ENCODE results near the gene KRTAP13-2. TPM values are rescaled to one million over a fixed set of nuclear protein-coding genes. Genes with fewer than 3 reads are reported as not detected.

The KRTAP13-2 gene
- total RNA-seq, 2 experiments from 2014 or later: not detected

DNA sequence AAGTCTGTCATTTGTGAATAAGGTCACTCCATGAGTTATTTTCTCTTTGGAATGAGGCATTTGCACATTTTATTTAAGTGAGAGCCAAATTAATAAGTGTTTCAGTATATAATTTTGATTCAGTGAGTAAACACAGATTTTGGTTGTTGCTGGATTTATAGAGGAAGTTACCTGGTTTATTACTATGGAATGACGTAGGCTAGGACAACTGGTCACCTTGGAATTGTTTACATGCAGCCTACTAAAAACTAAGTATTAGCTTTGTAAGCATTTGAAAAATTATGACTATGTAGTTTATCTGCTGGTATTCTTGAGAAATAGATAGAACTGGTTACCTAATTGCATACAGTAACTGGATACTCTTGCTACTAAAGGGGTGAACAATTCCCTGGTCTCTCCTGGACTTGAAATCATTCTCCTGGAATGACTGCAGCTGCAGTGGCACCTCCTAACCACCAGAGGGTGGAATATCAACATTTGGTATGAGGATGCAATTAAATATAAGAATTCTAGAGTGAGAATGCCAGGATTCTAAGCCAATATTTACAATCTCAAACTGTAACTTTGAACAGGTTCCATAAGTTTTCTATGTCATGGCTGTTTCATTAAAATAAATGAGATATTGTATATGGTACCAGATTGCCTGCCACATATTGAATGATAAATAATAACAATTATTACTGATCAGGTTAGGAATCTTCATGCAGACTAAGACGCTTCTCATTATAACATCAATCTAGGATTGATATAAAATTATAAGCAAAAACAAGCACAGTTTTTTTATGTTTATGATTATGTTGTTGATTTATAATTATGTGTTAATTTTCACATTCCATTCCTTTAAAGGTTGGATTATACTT, 31.1 kb downstream of the KRTAP13-2 start:
- ATAC-seq (no peak), DNase-seq (peak; percentile 40)
- Mint-ChIP-seq H3K4me1 (no peaks in the 10 kb centered on the region), H3K27me3 (no peaks in the 10 kb centered on the region), H3K9me3 (ENCODE audit: low read depth) (no peaks in the 10 kb centered on the region), H3K4me3 (no peak overlapping the region), H3K27ac (no peak overlapping the region), H3K36me3 (no peaks in the 10 kb centered on the region)
- CTCF ChIA-PET: interaction anchor here (1.2 to 1.5 kb wide), 2 partner anchors 9 to 15 kb away, joined by 3 to 4 read pairs; no protein-coding TSS in a partner anchor

DNA sequence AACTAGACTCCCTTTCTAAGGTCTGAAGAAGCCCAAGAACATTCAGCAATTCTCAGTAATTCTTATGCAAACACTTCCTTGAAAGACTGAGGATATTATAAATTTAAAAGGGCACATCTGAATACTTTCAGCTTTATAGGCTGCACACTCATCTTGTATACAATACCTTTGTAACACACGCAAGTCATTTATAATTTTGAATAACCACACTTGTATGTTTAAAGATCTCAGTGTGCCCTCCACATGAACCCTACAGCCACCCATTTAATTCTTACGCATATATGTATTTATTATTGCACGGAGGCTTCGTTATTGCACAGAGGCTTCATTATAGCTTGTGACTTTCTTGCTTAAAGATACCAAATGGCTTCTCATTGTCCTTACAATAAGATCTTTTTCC, 33.4 kb downstream of the KRTAP13-2 start:
- H3K9me3 Mint-ChIP-seq (ENCODE audit: low read depth): no peaks in the 10 kb centered on the region
- no peak for DNase-seq
- H3K4me1 Mint-ChIP-seq: no peaks in the 10 kb centered on the region
- CTCF ChIA-PET: interaction anchor here (0.7 kb wide), 2 partner anchors 122 to 1574 kb away, joined by 3 read pairs; no protein-coding TSS in a partner anchor
- no peaks in the 10 kb centered on the region for H3K27me3 Mint-ChIP-seq
- no peaks in the 10 kb centered on the region for H3K36me3 Mint-ChIP-seq
- H3K27ac Mint-ChIP-seq: no peak overlapping the region
- no peak overlapping the region for H3K4me3 Mint-ChIP-seq
- no peak for ATAC-seq

DNA sequence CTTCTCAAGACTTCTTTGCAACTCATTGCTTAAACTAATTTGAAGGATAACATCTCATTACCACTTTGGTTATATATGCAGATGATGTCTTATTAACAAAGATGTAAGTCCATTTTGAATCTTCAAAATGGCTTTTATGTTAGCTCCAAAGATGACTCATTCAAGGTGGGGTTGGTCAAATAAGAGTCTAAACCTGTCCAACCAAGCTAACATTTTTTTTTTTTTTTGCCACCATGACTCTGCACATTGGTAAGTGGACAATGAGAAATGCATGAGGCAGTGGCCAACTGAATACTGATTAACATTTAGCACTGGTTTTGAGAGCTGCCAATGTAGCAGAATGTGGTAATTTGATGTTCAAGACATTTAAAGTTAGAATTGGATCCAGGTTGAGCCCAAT, 34.3 kb downstream of the KRTAP13-2 start:
- CTCF ChIA-PET: no interaction called here
- Mint-ChIP-seq H3K9me3 (ENCODE audit: low read depth) (no peaks in the 10 kb centered on the region), H3K4me1 (no peaks in the 10 kb centered on the region), H3K27me3 (no peaks in the 10 kb centered on the region), H3K27ac (no peak overlapping the region), H3K36me3 (no peaks in the 10 kb centered on the region), H3K4me3 (no peak overlapping the region)
- ATAC-seq (no peak), DNase-seq (no peak)

DNA sequence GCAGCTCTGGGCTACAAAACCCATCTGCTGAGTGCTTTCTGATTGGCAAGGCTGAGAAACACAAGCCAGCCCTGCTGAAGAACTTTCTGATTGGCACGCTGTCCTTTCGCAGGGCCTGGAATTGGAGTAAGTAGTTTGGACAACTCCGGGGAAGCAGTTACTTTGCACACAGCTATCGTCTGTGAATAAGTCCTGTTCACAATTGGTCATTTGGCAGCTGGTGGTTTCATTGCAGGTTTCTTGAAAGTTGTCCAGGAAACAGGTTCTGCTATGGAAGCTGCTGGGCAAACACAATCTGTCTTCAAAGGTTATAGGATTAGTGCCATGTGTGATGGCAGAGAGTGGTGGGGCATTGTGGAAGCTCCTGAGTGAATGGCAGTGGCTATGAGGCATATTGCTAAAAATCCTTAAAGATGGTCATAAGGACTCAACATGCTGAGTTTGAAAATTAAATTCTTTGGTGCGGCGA, 34.8 kb downstream of the KRTAP13-2 start, which contains the start of gene KRTAP27-1:
TSS of gene KRTAP27-1 (minus strand) at position 419 of the 469 bp plus-strand sequence. CDS start at position 393, 26 bp downstream.
- DNase-seq: no peak
- no peaks in the 10 kb centered on the region for H3K9me3 Mint-ChIP-seq (ENCODE audit: low read depth)
- no peaks in the 10 kb centered on the region for H3K27me3 Mint-ChIP-seq
- no peak within 1 kb of the TSS for H3K27ac Mint-ChIP-seq
- no peaks in the 10 kb centered on the region for H3K36me3 Mint-ChIP-seq
- CTCF ChIA-PET: no interaction called here
- H3K4me1 Mint-ChIP-seq: no peaks in the 10 kb centered on the region
- no peak within 1 kb of the TSS for H3K4me3 Mint-ChIP-seq
- no peak for ATAC-seq

DNA sequence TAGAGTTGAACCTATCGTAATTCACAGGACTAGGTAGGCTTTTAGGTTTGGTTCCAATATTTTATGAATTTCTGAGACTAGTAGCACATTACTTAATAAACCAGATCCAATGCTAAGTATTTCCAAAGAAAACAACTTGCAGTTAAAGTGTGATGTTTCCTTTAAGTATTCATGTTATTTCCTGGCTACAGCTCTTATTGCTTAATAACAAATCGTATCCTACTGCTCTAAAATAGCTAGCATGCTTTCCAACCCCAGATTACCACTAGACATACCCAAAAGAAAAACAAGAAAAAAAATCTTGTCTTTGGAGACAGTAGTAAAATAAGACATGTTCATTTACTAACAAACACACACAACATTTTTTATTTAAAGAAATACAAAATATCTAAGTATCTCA, 35.5 kb downstream of the KRTAP13-2 start:
- CTCF ChIA-PET: no interaction called here
- no peaks in the 10 kb centered on the region for H3K4me1 Mint-ChIP-seq
- no peak overlapping the region for H3K4me3 Mint-ChIP-seq
- no peak overlapping the region for H3K27ac Mint-ChIP-seq
- no peaks in the 10 kb centered on the region for H3K36me3 Mint-ChIP-seq
- no peak for ATAC-seq
- H3K27me3 Mint-ChIP-seq: no peaks in the 10 kb centered on the region
- no peaks in the 10 kb centered on the region for H3K9me3 Mint-ChIP-seq (ENCODE audit: low read depth)
- no peak for DNase-seq

DNA sequence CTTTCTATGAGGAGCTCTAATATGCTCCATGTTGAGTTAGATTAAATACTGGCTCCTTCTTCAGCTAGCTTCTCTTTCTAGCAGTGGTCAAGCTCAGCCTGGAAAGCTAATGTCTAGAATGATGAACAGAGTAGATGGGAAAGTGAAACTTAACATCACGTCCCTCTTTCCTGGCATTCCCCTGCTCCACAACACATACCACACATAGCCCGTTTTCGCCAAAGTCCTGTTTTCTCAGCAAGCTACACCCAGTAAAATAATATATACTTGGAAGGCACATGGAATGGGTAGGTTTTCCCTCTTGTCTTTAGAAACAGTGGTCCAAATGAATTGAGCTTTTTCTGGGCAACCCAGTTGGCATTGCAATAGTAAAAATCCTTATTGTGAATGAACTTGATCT, 38.3 kb downstream of the KRTAP13-2 start:
- DNase-seq: no peak
- no peak overlapping the region for H3K27ac Mint-ChIP-seq
- no peaks in the 10 kb centered on the region for H3K36me3 Mint-ChIP-seq
- H3K27me3 Mint-ChIP-seq: no peaks in the 10 kb centered on the region
- H3K9me3 Mint-ChIP-seq (ENCODE audit: low read depth): no peaks in the 10 kb centered on the region
- no peak overlapping the region for H3K4me3 Mint-ChIP-seq
- no peaks in the 10 kb centered on the region for H3K4me1 Mint-ChIP-seq
- CTCF ChIA-PET: no interaction called here
- ATAC-seq: no peak

DNA sequence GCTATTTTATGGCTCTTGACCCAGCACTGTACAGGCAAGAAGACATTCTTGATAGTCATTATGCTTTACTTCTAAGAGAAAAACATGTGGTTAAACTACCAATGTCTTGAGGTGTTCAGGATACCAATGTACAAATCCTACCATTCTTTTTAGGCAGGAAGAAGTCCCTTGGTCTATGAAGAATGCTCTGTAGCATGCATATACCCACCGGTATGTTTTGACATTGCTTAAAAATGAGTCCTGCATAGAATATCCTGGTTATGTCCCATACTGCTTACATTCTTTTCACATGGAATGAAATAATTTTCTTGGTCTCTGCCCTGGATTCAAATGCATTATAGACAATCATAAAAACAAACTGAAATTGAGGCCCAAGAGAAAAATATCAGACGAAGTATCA, 39.4 kb downstream of the KRTAP13-2 start:
- ATAC-seq (no peak), DNase-seq (no peak)
- Mint-ChIP-seq H3K9me3 (ENCODE audit: low read depth) (no peaks in the 10 kb centered on the region), H3K4me1 (no peaks in the 10 kb centered on the region), H3K4me3 (no peak overlapping the region), H3K27me3 (no peaks in the 10 kb centered on the region), H3K36me3 (no peaks in the 10 kb centered on the region), H3K27ac (no peak overlapping the region)
- CTCF ChIA-PET: no interaction called here

DNA sequence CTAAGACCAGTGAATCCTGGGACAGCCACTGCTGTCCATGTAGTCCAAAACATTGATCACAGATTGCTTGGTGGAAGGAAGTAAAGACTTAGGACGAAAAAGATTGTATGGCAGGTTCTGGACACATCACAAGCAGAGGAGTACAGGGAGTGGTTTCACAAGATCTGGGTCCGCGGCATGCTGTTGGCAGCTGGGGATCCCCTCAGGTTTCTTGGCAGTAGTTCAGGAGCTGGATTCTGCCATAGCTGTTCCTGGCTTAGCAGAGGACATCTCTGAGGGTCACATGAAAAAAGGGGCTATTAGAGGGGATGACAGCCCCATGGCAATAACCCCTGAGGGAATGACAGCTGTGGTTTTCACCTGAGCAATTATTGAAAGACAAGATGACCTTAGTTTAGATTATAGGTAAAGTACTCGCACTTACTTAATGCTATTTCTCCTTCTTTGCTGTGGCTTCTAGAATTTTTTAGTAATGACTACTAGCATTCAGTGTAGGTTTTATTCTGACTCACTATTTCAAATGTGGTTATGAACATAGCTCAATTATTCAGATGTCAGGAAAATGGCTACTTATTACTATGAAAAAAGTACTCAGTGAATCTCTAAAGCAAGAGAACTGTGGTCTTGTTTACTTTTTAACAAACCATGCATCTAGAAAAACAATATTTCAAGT, 42.7 kb downstream of the KRTAP13-2 start:
- H3K4me1 Mint-ChIP-seq: no peaks in the 10 kb centered on the region
- no peak overlapping the region for H3K4me3 Mint-ChIP-seq
- no peaks in the 10 kb centered on the region for H3K27me3 Mint-ChIP-seq
- H3K9me3 Mint-ChIP-seq (ENCODE audit: low read depth): no peaks in the 10 kb centered on the region
- no peaks in the 10 kb centered on the region for H3K36me3 Mint-ChIP-seq
- DNase-seq (no peak), ATAC-seq (no peak)
- H3K27ac Mint-ChIP-seq: no peak overlapping the region
- CTCF ChIA-PET: no interaction called here

DNA sequence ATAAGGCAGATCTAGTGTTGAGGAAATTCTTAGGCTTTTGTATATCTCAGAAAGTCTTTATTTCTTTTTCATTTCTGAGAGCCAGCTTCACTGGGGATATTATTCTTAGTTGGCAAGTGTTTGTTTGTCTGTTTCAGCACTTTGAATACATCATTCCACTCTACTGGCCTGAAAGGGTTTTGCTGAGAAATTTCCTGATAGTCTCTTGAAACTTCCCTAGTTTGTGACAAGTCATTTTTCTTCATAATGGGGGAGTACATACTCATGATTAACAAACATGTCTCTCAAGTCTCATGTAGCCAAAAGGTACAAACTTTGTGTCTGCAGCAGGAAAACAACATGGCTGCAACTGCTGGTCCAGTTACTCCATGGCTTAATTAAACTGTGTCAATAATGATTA, 45.7 kb downstream of the KRTAP13-2 start:
- no peaks in the 10 kb centered on the region for H3K36me3 Mint-ChIP-seq
- H3K27me3 Mint-ChIP-seq: no peaks in the 10 kb centered on the region
- H3K4me3 Mint-ChIP-seq: no peak overlapping the region
- CTCF ChIA-PET: no interaction called here
- DNase-seq (no peak), ATAC-seq (no peak)
- H3K27ac Mint-ChIP-seq: no peak overlapping the region
- no peaks in the 10 kb centered on the region for H3K9me3 Mint-ChIP-seq (ENCODE audit: low read depth)
- no peaks in the 10 kb centered on the region for H3K4me1 Mint-ChIP-seq

Small RNA genes lying within 50 kb of the gene (microRNA-seq; reads per million reads assigned to microRNA genes)
- not detected for gene MIR4327

Other genes with a start within 250 kb of the KRTAP13-2 start
- not detected for gene CLDN17, start 205.5 kb downstream of the KRTAP13-2 start, total RNA-seq
- gene CLDN8, start 156.2 kb downstream of the KRTAP13-2 start, total RNA-seq: not detected
- gene KRTAP24-1, start 89.3 kb downstream of the KRTAP13-2 start, total RNA-seq: not detected
- not detected for gene KRTAP25-1, start 82.8 kb downstream of the KRTAP13-2 start, total RNA-seq
- gene KRTAP26-1, start 52.0 kb downstream of the KRTAP13-2 start, total RNA-seq: not detected
- not detected for gene KRTAP27-1, start 34.6 kb downstream of the KRTAP13-2 start, total RNA-seq
- not detected for gene KRTAP23-1, start 23.7 kb downstream of the KRTAP13-2 start, total RNA-seq
- gene KRTAP13-1, start 23.8 kb upstream of the KRTAP13-2 start, total RNA-seq: not detected
- not detected for gene KRTAP13-3, start 53.7 kb upstream of the KRTAP13-2 start, total RNA-seq
- not detected for gene KRTAP13-4, start 57.9 kb upstream of the KRTAP13-2 start, total RNA-seq
- gene KRTAP15-1, start 68.0 kb upstream of the KRTAP13-2 start, total RNA-seq: not detected
- not detected for gene KRTAP19-1, start 108.1 kb upstream of the KRTAP13-2 start, total RNA-seq
- gene KRTAP19-2, start 115.2 kb upstream of the KRTAP13-2 start, total RNA-seq: not detected
- not detected for gene KRTAP19-3, start 119.7 kb upstream of the KRTAP13-2 start, total RNA-seq
- gene KRTAP19-4, start 124.9 kb upstream of the KRTAP13-2 start, total RNA-seq: not detected
- gene KRTAP19-5, start 129.9 kb upstream of the KRTAP13-2 start, total RNA-seq: not detected
- gene KRTAP19-6, start 169.6 kb upstream of the KRTAP13-2 start, total RNA-seq: not detected
- not detected for gene KRTAP19-7, start 189.0 kb upstream of the KRTAP13-2 start, total RNA-seq
- gene KRTAP22-2, start 218.1 kb upstream of the KRTAP13-2 start, total RNA-seq: not detected
- not detected for gene KRTAP6-3, start 220.2 kb upstream of the KRTAP13-2 start, total RNA-seq
- not detected for gene KRTAP6-2, start 226.6 kb upstream of the KRTAP13-2 start, total RNA-seq
- not detected for gene KRTAP22-1, start 228.8 kb upstream of the KRTAP13-2 start, total RNA-seq
- not detected for gene KRTAP6-1, start 241.7 kb upstream of the KRTAP13-2 start, total RNA-seq
- gene KRTAP20-1, start 244.2 kb upstream of the KRTAP13-2 start, total RNA-seq: not detected
- gene KRTAP20-4, start 248.4 kb upstream of the KRTAP13-2 start, total RNA-seq: not detected

All from activated CD8-positive, alpha-beta memory T cell treated with anti-CD3 and anti-CD28 coated beads, Interleukin-2, amount 10 ng/mL, durations not matched to agents 7 days and 5 days (primary cell).